ENCODE results near the gene VPS26A.
A peak's percentile ranks its signal among the peaks of the same experiment; 100 is the strongest.

VPS26A gene

DNA sequence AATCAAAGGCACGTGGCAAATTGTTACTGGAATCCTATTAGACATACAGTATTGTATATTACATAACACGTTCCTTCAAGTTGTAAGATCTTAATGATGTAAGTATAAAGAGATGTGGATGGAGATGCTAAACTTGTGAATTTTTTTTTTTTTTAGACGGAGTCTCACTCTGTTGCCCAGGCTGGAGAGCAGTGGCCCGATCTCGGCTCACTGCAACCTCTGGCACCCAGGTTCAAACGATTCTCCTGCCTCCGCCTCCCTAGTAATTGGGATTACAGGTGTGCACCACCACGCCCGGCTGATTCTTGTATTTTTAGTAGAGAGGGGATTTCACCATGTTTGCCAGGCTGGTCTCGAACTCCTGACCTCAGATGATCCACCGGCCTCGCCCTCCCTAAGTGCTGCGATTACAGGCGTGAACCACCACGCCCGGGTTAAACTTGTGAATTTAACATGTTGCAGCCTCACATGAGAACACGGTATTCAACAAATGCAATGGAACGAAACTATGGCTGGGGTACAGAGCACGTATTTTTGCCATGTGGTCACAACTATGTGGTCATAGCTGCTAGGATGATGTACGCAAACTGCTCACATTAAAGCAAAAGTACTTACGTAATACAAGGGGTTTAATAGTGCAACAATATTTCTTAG, 55.2 kb downstream of the VPS26A start:
- peak; percentile 12 for DNase-seq (ENCODE audit: low read depth)

DNA sequence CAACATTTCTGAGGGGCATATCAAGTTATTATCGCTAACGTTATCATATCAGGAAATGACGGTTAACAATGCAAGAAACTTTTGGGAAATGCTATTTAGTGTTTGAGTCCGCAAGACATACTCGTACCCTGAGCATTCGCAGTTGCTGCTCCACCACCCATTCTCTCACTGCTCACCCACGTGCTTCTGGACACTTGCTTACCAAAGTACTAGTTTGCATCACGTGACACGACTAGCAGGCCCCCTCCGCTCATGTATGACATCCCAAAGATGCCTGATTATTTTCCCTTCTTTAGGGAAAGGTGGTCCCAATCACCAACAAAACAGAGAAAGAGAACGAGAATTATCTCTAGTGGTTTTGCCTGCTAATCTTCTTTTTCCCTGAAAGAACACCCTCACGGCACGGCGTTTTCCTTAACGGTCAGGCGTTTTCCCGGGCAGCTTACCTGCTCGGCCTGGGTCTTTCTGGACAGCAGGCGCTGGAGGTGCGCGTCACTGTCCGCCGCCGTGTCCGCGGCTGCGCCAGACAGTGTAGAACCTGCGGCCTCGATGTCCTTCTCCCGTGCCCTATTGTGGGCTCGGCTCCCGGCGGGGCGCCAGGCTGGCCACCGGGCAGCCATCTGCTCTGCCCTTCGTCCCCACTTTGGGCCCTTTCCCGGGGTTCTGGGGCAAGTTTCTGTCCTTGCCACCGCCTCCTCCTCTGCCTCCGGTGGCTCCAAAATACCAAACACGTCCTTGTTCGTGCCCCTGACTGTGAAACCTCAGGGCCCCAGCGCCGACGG, 56.0 kb downstream of the VPS26A start, which contains the start of gene SUPV3L1:
Gene SUPV3L1, plus strand, starts transcription at position 492 of the 782 bp plus-strand sequence. Its CDS starts 58 bp downstream, at position 550.
- peak; percentile 79 for DNase-seq (ENCODE audit: low read depth)

DNA sequence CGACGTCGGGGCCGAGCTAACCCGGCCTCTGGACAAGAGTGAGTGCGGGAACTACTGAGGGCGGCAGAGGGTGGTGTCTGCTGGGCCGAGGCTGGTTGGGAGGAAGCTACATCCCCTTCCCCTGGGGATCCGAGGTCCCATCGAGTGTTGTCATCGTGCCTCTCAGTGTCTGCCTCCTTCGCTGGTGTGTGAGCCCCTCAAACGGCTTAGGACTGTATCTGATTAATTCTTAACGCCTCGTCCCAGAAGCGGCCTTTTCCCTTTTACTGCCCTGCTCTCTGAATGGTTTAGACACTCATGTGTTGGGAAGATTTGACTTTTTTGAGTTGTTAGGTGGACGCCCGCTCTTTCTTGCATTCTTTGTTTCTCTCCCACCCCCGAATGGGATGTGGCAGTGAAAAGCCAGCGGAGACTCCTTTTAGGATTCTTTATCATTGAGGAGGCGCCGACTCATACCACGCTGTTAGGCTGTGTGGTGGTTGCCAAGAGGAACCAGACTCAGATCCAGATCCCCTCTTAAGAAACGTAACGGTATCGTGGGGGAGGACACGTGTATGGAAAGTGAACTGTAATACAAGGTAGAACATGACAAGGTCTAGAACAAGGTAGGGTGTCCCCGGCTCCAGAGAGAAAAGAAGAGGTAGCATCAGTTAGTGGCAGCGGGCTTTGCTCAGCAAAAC, 56.7 kb downstream of the VPS26A start:
- DNase-seq (ENCODE audit: low read depth): peak; percentile 14

DNA sequence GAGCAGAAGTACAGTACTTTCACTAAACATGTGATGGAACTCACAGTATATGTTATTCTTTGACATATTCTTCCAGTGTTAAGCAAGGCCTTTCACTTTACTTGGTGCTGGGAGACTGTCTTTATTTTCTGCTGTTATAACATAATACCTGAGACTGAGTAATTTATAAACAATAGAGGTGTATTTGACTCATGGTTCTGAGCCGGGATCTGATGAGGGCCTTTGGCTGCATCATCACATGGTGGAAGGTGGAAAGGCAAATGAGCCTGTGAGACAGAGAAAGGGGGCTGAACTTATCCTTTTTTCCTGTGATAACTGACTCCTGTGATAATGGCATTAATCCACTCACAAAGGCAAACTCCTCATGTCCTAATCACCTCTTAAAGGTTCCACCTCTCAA, 57.5 kb downstream of the VPS26A start:
- DNase-seq (ENCODE audit: low read depth): no peak

DNA sequence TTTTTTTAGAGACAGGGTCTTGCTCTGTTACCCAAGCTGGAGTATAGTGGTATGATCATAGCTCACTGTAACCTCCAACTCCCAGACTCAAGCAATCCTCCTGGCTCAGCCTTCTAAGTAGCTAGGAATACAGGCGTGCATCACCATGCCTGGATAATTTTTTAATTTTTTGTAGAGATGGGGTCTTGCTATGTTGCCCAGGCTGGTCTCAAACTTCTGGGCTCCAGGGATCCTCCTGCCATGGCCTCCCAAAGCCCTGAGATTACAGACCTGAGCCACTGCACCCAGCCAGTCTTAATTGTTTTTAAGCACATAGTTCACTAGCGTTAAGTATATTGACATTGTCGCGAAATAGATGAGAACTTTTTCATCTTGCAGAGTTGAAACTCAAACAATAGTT, 58.0 kb downstream of the VPS26A start:
- no peak for DNase-seq (ENCODE audit: low read depth)

DNA sequence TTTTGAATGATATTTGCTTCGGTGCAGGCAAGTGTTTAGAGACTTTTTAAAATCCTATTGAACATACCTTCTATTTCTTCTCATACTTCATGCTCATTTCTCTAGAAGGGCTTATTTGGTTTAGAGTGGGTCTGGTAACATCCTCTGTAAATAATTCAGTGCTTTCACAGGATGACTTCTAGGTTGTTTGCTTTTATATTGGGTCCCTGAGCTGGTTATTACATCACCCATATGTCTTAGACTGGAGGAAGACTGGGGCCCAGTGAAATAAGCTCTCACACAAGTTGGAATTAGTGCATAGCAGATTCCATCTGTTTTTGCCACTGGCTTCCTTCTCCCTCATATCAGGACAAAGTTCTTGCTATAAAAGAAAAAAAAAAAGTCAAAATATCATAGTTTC, 62.5 kb downstream of the VPS26A start:
- DNase-seq (ENCODE audit: low read depth): no peak

DNA sequence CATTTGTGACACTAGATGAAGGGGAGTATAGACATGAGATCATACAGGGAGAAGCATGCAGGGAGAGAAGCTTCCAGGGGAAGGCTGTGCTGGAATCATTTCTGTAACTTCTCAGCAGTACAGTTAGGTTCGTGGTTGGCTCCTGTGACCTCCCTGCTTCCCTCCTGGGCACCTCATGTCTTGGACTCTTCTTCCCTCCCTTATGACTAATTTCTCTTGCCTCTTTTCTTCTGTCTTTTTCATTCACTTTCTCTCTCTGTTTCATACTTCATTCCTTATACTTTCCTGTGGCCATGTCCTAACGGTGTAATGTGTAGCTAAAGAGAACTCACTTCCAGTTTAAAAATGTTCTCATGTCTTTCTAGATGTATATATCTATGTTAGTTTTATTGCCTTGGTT, 77.1 kb downstream of the VPS26A start:
- DNase-seq (ENCODE audit: low read depth): no peak

DNA sequence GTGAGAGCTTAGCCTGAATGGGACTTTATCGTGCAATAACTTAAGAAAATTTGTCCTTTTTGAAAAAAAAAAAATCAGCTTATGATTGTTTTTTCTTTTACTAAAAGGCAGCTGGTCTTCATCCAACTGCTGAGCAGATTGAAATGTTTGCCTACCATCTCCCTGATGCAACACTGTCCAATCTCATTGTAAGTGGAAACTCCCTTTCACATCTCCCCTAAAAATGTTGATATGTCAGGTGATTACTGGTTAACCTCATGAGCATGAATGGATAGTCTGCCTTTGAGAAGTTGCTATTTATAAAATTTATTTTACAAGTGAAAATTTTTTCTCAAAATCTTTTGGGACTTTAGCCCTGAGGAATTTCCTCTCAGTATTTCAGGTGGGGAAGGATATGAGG, 78.4 kb downstream of the VPS26A start:
- DNase-seq (ENCODE audit: low read depth): no peak

DNA sequence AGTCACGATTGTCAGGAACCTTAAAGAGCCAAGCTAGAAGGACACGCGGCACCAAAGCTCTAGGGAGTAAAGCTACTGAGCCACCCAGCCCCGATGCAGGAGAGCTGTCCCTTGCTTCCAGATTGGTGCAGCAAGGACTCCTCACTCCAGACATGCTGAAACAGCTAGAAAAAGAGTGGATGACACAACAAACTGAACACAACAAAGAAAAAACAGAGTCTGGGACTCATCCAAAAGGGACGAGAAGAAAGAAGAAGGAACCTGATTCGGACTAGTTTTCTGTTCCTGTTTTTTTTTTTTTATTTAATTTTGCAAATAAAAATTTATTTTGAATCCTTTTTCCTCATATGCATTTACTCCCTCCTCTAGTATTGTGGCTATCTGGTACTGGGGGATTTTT, 84.8 kb downstream of the VPS26A start:
- no peak for DNase-seq (ENCODE audit: low read depth)

DNA sequence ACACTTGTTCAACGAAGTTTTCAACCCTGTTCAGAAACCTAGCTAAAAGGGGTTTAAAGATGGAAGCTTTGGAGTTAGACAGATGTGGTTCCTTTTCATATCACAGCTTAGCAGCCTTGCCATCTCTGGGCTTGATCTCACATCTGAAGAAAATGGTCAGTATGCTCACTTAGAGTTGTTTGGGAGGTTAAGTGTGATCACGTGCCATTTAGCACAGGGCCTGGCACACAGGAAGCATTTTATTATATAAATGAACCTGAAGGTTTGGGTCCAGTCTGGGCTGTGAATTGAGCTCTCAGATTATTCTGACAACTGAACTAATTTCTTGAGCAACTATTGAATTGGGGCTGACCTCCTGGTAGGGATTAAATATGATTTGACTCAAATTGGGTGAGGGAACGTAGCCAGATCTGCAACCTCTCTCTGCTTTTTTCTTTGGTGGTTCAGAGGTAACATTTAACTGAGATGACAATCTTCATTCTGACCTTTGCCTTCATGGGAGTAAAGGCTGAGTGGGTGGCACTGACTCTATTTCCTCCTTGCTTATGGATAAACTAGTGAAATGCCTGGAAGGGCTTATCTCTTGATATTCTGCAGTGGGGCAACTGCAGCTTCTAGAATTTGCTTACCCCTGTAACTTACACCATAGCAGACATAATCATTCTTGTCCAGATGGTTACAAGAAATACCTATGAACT, 86.0 kb downstream of the VPS26A start:
- no peak for DNase-seq (ENCODE audit: low read depth)

DNA sequence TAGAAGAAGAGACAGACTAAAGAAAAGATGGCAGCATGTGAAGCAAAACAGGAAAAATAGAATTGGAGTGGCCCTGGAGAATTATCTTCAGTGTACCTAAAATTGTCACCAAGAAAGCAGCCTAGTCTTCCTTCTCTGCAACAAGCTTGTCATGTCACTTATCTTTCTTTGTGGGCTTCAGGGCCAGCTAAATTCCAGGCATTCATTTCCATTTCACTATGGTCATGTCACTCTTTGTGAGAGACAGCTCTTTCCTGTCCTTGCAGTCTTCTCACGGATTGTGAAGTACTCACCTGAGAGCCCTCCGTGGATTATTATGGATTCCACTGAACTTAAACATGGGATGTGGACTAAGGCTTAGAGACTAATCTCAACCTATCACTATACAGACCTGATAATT, 87.1 kb downstream of the VPS26A start:
- no peak for DNase-seq (ENCODE audit: low read depth)

DNA sequence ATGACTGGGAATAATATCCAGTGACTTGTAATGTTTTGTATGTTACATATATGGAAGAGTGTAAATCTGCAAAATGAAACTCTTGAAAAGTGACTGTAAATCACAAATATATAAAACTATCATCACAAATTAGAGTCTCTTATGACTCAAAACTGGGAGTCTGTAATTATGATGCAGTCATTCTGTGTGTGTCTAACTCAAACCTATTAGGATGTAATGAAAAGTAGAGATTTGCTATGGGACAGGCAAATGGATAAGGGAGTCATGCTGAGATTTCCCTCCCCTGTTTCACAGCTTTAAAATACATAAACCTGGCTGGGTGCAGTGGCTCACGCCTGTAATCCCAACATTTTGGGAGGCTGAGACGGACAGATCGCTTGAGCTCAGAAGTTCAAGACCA, 87.5 kb downstream of the VPS26A start:
- no peak for DNase-seq (ENCODE audit: low read depth)

DNA sequence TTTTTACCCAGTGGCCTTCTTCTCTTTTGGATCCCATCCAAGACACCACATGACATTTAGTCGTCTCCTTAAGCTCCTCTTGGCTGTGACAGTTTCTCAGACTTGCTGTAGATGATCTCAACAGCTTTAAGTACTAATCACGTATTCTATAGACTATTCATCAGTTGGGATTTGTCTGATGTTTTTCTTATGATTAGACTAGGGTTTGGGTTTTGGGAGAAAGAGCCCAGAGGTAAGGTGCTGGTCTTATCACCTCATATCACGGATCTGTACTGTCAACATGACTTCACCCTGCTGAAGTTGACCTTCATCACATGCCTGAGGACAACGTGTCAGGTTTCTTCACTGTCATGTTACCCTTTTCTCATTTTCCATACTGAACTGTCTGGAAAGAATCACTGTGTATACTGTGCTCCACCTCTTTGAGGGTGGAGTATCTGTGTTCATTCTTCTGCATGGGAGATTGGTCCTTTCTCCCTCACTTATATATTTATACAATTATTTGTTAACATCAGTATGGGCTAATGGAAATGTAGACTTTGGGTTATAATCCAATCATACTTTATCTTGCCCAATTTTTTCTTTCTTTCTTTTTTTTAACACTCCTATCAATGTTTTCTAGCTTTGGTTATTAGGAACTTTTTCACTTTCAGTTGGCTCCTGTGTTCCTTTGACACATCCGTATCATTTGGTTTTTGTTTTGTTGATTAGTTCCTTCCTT, 89.8 kb downstream of the VPS26A start:
- DNase-seq (ENCODE audit: low read depth): no peak

DNA sequence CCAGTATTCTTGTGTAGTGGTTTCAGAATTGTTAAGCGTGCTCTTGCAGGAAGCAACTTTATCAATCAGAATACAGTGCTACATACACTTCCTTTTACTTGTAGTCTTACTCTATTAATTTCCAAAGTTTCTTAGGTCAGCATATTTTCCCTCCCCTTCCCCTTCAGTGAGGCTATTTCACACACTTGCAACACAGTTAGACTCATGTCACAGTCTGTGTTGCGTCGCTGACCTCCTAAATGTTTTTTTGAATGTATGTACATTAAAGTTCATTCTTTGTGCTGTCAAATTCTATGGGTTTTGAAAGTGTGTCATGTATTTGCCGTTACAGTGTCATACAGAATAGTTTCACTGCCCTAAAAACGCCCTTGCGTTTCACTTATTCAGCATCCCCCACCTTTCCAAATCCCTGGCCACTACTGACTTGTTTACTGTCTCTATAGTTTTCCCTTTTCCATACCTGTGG, 90.7 kb downstream of the VPS26A start:
- no peak for DNase-seq (ENCODE audit: low read depth)

DNA sequence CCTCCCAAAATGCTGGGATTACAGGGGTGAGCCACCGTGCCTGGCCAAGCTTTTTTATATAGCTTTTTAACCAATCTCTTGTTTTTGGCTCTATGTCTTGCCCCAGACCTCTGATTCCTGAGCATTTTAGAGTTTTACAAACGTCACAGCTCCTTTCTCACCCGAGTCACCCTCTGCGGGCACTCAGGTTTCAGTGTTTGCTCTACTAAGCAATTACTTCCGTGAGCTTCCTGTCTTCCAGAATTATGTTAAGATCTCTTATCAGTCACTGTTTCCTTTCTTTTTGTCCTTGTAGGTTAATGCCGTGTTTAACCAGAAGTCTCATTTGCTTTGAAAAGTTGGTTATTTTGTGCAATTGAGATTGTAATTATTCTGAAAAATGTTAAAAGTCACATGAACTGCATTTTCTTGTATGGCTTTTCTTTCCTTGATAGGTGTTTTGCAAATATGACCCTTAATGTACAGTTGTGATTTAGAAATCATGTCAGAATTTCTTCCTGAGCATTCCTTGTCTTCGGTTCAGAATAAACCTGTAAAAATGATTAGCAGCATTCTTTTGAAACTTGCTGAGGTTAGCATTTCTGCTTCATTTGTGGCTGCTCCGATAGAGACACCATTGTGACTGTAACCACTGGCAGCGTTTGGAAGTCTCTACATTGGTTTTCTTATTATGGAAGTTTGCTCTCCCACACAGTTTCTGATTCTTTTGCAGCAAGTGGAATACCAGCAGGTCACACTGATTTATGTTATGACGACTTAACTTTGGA, 91.6 kb downstream of the VPS26A start:
- no peak for DNase-seq (ENCODE audit: low read depth)

DNA sequence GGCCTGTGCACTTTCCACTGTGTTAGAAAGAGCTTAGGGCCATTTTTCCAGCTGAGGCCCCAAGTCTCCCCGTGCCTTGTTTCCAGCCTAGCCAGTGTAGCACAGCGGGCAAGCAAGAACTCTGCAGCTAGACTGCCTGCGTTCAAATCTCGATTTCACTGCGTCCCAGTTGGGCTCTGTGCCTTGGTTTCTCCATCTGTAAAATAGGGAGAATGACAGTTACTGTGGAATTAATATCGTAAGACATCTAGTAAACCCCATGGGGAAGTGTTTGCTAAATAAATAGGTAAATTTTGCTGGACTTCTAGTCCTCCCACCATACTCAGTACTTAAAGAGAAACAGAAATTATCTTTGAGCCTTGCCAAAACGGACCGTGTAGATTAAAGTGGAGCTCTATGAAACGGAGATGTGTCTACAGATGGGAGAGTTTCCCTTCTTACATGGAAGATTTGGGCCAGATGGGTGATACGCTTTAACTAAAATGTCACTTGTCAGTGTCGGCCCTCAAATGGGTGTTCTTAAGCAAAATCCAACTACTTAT, 92.7 kb downstream of the VPS26A start:
- no peak for DNase-seq (ENCODE audit: low read depth)

DNA sequence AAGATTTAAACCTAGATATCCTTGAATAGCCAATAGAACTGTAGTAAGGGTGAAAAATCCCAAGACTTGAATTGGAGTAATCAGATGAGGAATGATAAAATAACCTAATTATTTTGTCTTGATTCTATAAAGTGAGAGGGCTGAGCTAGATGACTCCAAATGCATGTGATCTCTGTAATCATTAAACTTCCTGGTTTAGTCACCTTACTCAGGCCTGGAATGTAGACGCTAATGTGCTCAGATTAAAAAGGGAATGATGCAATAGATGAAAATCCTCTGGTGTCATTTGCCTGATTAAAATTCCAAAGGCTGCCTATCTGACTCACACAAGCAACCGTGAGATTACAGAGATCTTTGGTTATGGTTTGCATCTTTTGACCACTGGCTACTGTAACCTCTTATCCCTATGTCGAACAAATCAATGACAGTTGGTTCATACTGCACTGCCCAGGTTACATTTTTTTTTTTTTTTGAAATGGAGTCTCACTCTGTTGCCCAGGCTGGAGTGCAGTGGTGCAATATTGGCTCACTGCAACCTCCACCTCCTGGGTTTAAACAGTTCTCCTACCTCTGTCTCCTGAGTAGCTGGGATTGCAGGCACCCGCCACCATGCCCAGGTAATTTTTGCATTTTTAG, 93.3 kb downstream of the VPS26A start:
- no peak for DNase-seq (ENCODE audit: low read depth)

DNA sequence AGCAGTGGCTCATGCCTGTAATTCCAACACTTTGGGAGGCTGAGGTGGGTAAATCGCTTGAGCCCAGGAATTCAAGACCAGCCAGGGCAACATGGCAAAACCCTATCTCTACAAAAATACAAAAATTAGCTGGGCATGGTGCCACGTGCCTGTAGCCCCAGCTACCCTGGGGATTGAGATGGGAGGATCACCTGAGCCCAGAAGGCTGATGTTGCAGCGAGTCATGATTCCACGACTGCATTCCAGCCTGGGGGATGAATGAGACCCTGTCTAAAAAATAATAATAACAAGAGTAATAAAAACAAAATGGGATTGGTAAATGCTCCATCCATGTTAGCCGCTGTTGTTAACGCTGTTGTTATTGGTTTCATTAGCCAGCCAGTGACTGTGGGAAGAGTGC, 94.9 kb downstream of the VPS26A start:
- no peak for DNase-seq (ENCODE audit: low read depth)

DNA sequence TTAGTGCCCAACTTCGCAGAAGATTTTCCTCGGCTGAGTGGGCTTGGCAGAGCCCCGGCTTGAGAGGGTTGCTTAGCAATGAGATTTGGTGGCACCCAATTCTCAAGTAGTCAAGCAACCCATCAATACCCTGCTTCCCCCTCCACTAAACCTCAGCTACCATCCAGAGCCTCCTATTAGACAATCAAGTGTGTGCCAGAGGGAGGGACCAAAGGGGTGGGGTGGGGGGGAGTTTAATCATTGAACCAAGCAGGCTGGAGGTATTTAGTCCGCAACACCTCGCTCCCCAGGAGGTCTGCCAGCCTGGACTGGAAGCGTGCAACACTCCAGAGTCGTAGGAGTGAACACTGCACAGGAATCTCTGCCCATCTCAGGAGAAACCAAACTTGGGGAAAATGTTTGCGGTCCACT, 96.1 kb downstream of the VPS26A start, which contains the start of gene HKDC1:
Gene HKDC1, plus strand, starts transcription at position 292 of the 411 bp plus-strand sequence. Its CDS starts 104 bp downstream, at position 396.
- no peak for DNase-seq (ENCODE audit: low read depth)

DNA sequence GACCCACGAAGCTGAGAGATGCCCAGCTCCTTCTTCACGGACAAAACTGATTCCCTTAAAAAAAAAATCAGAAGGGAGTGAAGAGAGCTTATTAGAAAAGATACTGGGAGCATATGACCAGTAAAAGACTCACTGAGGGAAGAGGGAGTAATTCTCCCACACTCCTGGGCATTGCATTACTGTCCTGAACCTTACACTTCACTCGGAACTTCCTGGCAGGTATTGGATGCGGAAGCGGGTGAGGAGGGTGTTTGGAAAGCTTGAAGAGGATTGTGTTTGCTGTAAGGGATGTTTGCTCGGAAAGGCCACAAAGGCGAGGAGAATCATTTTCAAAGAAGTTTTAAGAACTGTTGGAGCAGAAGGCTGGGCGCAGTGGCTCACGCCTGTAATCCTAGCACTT, 96.5 kb downstream of the VPS26A start:
- no peak for DNase-seq (ENCODE audit: low read depth)
